ENCODE results near the gene LHFPL3. TPM values are rescaled to one million over a fixed set of nuclear protein-coding genes. Genes with fewer than 3 reads are reported as not detected.

Gene LHFPL3
- total and polyA plus RNA-seq, 2 experiments from 2014 or later = 0.24 TPM; not detected in 1

GRCh38 chr7:104921596-104921995, 593.2 kb downstream of the LHFPL3 start:
- Mint-ChIP-seq H3K27me3 (ENCODE audit: insufficient read depth, low read depth, poor library complexity) (peaks cover 3% of the 10 kb centered on the region), H3K36me3 (ENCODE audit: low read depth) (no peaks in the 10 kb centered on the region), H3K27ac (no peak overlapping the region), H3K4me1 (peaks cover 2% of the 10 kb centered on the region; the same call in 1 of the 3 replicates), H3K9me3 (no peaks in the 10 kb centered on the region), H3K4me3 (no peak overlapping the region)
- no peaks in the 10 kb centered on the region for H3K4me1 ChIP-seq (ENCODE audit: insufficient read depth)
- TF ChIP-seq, protein P1, sequence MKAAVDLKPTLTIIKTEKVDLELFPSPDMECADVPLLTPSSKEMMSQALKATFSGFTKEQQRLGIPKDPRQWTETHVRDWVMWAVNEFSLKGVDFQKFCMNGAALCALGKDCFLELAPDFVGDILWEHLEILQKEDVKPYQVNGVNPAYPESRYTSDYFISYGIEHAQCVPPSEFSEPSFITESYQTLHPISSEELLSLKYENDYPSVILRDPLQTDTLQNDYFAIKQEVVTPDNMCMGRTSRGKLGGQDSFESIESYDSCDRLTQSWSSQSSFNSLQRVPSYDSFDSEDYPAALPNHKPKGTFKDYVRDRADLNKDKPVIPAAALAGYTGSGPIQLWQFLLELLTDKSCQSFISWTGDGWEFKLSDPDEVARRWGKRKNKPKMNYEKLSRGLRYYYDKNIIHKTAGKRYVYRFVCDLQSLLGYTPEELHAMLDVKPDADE (IDR thresholded peaks at IDR 0.05) = no peak
- TF ChIP-seq EZH2phosphoT487 (IDR thresholded peaks at IDR 0.05; ENCODE audit: unreplicated experiment) (no peak), ZNF114 (CRISPR knock-in tag; IDR thresholded peaks at IDR 0.05) (no peak), NANOG (IDR thresholded peaks at IDR 0.05; ENCODE audit: borderline replicate concordance) (no peak), CTCF (conservative IDR thresholded peaks at IDR 0.05; ENCODE audit: low read depth in 2 of 2) (no peak), ZNF331 (CRISPR knock-in tag; IDR thresholded peaks at IDR 0.05; ENCODE audit: low read depth) (no peak), CREB1 (CRISPR knock-in tag; IDR thresholded peaks at IDR 0.05; ENCODE audit: low read depth) (no peak), STAT1 (IDR thresholded peaks at IDR 0.05; ENCODE audit: unreplicated experiment) (no peak), JUNB (IDR thresholded peaks at IDR 0.05; ENCODE audit: unreplicated experiment) (no peak), EZH2 (IDR thresholded peaks at IDR 0.05; ENCODE audit: low read depth, unreplicated experiment) (no peak), POLR2AphosphoS5 (IDR thresholded peaks at IDR 0.05; ENCODE audit: low read depth) (no peak)
- TF ChIP-seq, protein P2, sequence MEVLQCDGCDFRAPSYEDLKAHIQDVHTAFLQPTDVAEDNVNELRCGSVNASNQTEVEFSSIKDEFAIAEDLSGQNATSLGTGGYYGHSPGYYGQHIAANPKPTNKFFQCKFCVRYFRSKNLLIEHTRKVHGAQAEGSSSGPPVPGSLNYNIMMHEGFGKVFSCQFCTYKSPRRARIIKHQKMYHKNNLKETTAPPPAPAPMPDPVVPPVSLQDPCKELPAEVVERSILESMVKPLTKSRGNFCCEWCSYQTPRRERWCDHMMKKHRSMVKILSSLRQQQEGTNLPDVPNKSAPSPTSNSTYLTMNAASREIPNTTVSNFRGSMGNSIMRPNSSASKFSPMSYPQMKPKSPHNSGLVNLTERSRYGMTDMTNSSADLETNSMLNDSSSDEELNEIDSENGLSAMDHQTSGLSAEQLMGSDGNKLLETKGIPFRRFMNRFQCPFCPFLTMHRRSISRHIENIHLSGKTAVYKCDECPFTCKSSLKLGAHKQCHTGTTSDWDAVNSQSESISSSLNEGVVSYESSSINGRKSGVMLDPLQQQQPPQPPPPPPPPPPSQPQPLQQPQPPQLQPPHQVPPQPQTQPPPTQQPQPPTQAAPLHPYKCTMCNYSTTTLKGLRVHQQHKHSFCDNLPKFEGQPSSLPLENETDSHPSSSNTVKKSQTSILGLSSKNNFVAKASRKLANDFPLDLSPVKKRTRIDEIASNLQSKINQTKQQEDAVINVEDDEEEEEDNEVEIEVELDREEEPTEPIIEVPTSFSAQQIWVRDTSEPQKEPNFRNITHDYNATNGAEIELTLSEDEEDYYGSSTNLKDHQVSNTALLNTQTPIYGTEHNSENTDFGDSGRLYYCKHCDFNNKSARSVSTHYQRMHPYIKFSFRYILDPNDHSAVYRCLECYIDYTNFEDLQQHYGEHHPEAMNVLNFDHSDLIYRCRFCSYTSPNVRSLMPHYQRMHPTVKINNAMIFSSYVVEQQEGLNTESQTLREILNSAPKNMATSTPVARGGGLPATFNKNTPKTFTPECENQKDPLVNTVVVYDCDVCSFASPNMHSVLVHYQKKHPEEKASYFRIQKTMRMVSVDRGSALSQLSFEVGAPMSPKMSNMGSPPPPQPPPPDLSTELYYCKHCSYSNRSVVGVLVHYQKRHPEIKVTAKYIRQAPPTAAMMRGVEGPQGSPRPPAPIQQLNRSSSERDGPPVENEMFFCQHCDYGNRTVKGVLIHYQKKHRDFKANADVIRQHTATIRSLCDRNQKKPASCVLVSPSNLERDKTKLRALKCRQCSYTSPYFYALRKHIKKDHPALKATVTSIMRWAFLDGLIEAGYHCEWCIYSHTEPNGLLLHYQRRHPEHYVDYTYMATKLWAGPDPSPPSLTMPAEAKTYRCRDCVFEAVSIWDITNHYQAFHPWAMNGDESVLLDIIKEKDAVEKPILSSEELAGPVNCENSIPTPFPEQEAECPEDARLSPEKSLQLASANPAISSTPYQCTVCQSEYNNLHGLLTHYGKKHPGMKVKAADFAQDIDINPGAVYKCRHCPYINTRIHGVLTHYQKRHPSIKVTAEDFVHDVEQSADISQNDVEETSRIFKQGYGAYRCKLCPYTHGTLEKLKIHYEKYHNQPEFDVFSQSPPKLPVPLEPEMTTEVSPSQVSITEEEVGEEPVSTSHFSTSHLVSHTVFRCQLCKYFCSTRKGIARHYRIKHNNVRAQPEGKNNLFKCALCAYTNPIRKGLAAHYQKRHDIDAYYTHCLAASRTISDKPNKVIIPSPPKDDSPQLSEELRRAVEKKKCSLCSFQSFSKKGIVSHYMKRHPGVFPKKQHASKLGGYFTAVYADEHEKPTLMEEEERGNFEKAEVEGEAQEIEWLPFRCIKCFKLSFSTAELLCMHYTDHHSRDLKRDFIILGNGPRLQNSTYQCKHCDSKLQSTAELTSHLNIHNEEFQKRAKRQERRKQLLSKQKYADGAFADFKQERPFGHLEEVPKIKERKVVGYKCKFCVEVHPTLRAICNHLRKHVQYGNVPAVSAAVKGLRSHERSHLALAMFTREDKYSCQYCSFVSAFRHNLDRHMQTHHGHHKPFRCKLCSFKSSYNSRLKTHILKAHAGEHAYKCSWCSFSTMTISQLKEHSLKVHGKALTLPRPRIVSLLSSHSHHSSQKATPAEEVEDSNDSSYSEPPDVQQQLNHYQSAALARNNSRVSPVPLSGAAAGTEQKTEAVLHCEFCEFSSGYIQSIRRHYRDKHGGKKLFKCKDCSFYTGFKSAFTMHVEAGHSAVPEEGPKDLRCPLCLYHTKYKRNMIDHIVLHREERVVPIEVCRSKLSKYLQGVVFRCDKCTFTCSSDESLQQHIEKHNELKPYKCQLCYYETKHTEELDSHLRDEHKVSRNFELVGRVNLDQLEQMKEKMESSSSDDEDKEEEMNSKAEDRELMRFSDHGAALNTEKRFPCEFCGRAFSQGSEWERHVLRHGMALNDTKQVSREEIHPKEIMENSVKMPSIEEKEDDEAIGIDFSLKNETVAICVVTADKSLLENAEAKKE (CRISPR knock-in tag; IDR thresholded peaks at IDR 0.05) = no peak
- TF ChIP-seq, protein P3, sequence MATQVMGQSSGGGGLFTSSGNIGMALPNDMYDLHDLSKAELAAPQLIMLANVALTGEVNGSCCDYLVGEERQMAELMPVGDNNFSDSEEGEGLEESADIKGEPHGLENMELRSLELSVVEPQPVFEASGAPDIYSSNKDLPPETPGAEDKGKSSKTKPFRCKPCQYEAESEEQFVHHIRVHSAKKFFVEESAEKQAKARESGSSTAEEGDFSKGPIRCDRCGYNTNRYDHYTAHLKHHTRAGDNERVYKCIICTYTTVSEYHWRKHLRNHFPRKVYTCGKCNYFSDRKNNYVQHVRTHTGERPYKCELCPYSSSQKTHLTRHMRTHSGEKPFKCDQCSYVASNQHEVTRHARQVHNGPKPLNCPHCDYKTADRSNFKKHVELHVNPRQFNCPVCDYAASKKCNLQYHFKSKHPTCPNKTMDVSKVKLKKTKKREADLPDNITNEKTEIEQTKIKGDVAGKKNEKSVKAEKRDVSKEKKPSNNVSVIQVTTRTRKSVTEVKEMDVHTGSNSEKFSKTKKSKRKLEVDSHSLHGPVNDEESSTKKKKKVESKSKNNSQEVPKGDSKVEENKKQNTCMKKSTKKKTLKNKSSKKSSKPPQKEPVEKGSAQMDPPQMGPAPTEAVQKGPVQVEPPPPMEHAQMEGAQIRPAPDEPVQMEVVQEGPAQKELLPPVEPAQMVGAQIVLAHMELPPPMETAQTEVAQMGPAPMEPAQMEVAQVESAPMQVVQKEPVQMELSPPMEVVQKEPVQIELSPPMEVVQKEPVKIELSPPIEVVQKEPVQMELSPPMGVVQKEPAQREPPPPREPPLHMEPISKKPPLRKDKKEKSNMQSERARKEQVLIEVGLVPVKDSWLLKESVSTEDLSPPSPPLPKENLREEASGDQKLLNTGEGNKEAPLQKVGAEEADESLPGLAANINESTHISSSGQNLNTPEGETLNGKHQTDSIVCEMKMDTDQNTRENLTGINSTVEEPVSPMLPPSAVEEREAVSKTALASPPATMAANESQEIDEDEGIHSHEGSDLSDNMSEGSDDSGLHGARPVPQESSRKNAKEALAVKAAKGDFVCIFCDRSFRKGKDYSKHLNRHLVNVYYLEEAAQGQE (IDR thresholded peaks at IDR 0.05; ENCODE audit: unreplicated experiment) = no peak
- DNase-seq (ENCODE audit: low spot score) (no peak), ATAC-seq (no peak)
- no peak overlapping the region for H3K27ac ChIP-seq (ENCODE audit: low read depth)
- no peaks in the 10 kb centered on the region for H3K9me2 ChIP-seq (ENCODE audit: insufficient read depth)
- H3K4me3 ChIP-seq = no peak overlapping the region
- H3K27me3 ChIP-seq (ENCODE audit: insufficient read depth) = no peaks in the 10 kb centered on the region
- H4K20me1 ChIP-seq (replicated peaks; ENCODE audit: insufficient read depth) = no peaks in the 10 kb centered on the region
- H3K79me2 ChIP-seq (replicated peaks; ENCODE audit: insufficient read depth) = no peaks in the 10 kb centered on the region
- no peaks in the 10 kb centered on the region for H3K36me3 ChIP-seq (ENCODE audit: insufficient read depth)
- no peak overlapping the region for H2AFZ ChIP-seq
- H3F3A ChIP-seq (replicated peaks; ENCODE audit: low read depth) = no peaks in the 10 kb centered on the region
- no peak overlapping the region for H3K4me2 ChIP-seq
